ENCODE measurements around the gene MYMK.

Gene MYMK

DNA sequence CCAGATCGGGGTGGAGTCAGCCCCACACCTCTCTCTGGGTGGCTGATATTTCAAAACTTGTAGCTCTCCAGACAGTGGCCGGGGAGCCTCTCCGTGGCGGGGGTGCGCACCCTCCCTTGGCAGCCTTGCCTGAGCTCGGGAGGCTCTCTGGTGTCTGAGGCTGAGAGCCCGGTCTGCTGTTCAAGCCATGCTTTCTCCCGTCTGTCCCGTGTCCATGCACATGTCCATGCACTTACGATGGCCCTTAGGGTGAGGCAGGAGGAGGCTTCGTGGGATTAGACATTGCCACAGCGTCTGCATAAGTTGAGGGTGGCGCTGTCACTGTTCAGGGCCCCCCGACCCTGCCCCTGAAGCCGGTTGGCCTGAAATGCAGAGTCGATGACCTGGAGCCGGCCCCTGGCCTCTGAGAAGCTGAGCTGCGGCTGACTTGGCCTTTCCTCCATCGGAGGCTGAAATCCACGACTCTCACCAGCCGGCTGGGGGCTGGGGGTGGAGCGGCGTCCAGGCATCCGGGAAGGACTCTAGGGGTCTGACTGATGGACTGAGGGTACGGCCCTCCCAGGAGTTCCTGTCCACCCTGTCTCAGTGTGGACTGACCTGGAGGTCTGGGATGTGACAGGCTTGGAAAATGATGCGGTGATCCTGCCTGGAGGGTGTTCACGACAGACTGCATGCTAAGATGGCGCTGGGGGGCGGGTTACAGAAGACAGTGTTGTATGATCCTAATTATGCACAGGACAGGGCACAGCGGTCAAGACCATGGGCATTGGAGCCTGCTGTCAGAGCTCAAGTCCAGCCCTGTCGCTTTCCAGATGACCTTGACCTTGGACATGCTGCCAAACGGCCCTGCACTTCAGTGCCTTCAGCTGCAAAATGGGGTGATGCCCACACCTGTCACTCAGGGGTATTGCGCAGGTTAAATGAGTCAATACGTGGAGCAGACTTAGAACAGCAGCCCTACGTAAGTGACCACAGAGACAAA lies 27.6 kb downstream of the MYMK start:
- no peak for DNase-seq

DNA sequence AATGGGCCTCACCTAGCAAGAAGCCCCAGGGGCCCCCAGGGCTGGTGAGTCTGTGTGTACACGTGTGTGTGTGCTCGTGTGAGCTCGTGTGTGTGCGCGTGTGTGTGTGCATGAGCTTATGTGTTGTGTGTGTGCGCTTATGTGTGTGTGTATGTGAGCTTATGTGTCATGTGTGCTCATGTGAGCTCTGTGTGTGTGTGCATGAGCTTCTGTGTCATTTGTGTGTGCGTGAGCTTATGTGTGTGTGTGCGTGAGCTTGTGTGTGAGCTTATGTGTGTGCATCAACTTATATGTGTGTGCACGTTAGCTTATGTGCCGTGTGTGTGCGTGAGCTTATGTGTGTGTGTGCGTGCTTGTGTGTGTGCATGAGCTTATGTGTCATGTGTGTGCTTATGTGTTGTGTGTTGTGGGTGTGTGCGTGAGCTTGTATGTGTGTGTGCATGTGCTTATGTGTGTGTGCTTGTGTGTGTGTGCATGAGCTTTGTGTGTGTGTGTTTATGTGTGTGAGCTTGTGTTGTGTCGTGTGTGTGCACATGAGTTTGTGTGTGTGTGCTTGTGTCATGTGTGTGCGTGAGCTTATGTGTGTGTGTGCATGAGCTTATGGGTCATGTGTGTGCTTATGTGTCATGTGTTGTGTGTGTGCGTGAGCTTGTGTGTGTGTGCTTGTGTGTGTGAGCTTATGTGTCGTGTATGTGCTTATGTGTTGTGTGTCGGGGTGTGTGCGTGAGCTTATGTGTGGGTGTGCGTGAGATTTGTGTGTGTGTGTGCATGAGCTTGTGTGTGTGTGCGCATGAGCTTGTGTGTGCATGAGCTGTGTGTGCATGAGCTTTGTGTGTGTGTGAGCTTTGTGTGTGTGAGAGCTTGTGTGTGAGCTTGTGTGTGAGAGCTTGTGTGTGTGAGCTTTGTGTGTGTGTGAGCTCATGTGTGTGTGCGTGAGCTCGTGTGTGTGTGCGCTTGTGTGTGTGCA lies 29.1 kb downstream of the MYMK start:
- no peak for DNase-seq

DNA sequence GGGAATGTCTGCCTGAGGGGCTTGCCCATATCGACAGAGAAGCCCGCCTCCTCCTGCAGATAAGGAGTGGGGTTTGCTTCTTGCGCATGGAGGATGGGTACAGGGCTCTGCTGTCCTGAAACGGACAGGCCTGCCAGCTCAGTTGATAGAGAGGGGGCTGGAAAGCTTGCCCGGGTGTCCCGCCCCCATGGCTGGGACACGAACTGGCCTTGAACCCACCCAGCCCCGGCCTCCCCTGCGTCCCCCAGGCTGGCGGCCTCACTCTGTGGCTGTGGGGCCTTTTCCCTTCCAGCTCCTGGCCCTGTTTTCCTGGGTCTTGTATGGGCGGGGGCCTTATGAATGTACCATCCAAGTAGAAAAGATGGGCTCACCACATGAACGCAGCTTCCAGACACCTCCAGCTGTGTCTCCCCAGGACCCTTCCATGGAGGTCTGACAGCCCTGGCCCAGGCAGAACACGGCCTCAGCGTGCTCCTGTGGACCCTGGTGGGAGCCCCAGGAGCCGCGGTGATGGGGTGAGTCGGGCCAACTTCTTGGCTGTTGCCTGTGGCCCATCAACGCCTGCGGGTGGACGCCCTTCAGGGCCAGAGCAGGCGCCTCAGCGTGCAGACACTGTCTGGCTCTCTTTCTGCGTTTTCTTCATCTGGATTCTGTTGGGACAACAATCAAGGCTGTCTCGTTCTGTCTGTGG lies 30.0 kb downstream of the MYMK start:
- DNase-seq = no peak

DNA sequence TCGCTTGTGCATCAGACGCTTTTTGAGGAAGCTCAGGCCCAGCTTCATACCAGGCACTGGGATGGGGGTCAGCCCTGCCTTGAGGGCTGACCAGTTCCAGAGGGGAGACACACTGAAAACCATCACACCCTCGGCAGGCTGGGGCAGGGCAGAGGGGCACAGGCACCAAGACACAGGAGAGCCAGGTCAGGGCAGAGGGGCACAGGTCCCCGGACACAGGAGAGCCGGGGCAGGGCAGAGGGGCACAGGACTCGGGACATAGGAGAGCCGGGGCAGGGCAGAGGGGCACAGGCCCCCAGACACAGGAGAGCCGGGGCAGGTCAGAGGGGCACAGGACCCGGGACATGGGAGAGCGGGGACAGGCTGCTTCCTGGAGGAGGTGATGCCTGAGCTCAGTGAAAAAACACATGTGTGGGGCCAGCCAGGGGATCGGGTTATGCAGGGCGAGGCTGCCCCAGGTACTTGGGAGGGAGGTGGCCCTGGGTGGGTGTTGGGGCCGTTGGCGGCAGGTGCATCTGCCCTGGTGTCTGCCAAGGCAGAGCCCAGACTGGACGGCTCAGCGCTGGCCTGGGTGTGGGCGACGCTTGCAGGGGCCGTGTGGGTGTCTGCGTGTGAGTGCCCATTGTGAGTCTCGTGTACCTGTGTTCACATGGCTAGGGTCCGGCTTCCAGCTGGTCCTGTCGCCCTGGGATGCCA lies 30.8 kb downstream of the MYMK start:
- no peak for DNase-seq

DNA sequence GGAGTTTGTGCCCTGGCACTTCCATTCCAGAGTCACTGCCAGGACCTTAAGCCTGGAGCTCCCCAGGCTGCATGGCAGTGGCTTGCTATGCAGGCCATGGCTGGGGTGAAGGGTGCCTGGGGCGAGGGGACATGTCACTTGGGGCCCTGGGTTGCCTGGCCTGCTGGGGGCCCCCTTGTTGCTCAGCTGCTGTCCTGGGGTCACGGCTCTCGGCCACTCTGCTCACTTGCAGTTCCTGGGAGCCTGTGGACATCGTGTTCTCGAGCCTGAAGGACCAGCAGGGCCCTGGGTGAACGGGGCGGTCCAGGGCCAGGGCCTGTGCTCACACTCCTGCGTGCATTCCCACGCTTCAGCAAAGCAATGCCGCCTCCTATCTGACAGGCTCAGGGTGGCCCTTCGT lies 31.3 kb downstream of the MYMK start:
- DNase-seq = no peak

DNA sequence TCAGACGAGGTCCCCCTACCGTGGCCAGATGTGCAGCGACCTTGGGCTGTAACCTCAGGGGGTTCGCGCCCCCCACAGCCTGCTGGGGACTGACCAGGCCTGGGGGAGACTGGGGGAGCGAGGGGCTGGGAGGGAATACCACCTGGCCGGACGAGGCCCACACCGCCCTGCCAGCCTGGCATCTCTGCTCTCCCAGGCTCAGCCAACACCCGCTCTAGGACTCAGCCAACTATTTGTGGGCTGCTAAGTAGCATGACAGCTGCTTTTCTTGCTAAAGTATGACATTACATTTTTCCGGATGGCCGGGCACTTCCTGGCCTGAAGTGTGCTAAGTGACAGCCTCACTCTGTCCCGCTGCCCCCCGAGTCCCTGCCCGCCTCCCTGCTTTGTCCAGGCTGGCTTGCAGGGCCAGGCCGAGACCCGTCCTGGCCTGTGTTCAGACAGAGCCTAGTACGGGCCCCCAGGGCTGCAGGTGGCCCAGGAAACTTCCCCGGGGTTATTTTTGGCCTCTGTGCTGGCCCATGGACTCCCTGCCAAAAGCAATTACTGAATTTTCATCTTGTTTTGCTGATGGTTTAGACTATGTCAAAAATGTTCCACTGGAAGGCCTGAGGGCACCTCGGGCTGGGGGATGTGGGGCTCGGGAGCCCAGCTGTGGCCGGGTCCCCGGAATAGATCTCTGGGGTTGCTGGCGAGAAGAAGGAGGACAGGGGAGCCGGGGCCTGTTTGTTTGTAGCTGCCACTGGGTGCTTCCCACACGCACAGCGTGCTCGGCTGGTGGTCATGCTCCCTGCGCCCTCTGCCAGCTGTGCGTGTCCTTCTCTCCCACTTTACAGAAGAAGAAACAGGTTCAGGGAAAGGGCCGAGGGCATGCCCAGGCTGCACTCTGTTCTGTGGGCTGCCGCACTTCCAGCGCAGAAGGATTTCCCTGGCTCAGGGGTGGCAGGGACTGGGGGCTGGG lies 32.4 kb downstream of the MYMK start:
- DNase-seq = no peak

DNA sequence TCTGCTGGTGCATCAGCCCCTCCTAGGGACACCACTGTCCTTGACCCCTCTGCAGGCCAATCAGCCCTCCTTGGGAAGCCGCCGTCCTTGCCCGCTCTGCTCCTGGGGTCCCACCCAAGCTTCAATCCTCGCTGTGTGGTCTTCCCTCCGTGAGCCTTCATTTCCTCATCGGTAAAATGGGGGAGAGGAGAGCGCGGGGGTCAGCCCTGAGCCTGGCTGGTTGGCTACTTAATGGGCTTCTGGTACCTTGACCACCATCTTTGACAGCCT lies 33.2 kb downstream of the MYMK start:
- DNase-seq = no peak

DNA sequence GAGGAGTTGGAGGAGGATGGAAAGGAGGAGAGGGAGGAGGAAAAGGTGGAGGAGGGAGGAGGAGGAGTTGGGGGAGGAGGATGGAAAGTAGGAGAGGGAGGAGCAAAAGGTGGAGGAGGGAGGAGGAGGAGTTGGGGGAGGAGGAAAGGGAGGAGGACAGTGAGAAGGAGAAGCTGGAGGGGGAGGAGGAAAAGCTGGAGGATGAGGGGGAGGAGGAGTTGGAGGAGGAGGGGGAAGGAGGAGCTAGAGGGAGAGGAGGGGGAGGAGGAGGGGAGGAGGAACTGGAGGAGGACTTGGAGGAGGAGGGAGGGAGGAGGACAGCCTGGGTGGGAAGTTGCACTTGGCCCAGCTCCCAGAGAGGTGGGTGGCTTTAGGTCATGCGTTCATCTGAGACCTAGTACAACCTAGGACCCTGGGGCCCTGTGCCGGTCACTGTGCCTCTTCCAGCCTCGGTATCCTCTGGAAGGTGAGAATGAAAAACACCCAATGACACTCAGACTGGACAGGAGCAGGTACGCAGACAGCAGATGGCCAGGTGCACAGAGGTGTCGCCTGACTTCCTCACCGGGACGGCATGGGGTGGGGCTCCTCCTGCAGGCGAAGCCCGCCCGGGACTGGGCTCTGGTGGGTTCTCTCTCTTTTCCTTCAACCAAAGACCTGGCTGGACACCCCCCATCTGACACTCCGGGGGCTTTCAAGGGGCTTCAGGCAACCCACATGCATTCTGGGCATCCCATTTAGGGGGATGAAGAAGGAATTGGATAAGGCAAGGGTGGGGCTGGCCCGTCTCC lies 33.7 kb downstream of the MYMK start:
- no peak for DNase-seq

DNA sequence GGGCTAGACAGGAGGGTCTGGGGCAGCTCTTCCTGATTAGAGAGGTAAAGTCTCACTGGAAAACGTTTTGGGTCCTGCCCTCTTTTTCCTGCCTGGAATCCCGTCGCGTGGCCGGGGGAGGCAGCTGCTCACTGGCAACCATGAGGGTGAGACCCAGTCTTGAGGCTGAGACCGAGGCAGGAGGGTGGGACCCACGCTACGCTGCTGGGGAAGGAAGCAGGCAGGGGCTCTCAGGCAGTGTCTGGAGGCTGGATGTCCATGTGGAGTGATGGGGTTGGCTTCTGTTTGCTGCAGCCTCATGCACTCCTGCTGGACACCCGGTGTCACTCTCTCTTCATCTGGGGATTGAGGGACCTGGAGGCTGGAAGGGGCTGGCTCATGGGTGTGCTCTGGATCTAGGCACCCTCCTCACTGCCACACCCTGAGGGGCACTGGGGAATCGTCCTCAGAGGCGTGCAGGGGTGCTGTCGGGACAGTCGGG lies 34.5 kb downstream of the MYMK start:
- no peak for DNase-seq

DNA sequence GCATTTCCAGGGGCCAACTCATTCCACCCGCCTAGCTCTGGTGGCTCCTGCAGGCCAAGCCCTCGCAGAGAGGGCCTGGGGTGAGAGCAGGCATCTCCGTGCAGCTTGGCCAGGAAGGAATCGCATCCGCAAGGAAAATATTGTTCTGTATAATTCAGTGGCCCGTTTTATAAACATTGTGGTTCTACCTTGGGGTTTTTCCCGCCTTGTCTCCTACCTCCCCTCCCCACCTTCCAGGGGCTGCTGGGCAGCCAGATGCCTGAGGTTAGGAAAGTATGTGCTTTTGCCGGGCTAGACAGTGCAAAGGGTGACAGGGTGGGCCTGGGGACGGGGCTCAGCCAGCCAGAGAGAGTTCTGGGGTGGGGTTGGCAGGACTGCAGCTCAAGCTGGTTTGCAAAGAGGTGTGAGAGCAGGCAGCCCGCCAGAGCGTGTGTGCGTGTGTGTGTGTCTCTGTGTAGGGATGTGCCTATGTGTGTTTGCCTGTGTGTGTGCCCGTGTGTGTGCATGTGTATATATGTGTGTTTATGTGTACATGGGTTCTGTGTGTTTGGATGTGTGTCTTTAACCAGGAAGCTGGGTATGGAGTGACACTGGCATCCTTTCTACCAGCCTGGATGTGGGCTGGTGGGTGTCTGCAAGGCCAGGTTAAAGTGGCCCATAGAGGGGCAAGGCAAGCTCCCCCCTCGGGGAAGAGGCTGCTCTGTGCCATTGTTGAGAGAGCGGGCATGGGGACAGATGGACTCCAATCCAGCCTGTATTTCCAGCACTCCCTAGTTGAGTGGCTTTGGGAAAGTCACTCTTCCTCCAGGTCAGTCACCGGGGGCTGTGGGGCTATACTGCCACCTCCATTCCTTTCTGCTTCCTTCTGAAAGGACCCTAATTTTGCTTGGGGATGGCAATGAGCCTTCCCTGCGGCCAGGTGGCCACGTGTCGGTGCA lies 35.2 kb downstream of the MYMK start:
- no peak for DNase-seq

DNA sequence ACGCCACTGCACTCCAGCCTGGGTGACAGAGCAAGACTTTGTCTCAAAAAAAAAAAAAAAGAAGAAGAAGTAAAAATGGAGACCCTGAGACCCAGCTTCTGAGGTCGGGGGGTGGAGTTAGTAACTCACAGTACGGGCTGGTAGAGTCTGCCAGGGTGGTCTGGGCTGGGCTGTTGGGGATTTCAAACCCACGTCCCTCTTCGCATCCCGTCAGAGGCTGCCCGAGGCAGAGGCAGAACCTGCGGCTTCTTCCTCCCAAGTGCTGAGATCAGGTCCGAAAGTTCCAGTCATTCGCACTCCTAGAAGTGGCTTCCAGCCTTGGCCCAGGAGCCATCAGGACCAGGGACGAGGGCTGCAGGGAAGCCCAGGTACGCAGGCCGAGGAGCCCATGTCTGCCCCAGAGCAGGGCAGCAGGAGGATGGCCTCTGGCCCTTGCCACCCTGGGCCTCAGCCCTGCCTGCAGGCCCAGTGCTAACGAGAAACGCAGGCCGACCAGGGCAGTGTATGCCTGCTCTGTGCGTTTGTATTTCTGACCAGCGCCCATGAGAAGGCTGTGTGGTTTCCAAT lies 36.0 kb downstream of the MYMK start:
- DNase-seq = no peak

DNA sequence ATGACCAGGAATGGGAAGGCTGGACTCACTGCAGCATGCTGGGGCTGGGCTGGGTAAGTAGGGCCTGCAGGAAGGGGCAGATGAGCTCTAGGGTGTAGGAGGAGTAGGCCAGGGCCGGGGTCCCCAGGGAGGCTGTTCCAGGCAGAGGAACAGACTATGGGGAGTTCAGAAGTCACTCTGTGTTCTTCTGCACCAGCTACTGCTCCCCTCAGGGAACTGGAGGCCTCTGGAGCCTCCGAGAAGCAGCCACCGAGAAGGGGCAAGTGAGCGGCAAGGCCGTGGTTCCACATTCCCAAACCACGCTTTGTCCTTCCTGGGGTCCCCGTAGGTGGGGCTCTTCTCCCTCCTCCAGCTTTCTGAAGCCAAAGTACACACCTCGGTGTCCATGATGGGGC lies 37.4 kb downstream of the MYMK start:
- no peak for DNase-seq

DNA sequence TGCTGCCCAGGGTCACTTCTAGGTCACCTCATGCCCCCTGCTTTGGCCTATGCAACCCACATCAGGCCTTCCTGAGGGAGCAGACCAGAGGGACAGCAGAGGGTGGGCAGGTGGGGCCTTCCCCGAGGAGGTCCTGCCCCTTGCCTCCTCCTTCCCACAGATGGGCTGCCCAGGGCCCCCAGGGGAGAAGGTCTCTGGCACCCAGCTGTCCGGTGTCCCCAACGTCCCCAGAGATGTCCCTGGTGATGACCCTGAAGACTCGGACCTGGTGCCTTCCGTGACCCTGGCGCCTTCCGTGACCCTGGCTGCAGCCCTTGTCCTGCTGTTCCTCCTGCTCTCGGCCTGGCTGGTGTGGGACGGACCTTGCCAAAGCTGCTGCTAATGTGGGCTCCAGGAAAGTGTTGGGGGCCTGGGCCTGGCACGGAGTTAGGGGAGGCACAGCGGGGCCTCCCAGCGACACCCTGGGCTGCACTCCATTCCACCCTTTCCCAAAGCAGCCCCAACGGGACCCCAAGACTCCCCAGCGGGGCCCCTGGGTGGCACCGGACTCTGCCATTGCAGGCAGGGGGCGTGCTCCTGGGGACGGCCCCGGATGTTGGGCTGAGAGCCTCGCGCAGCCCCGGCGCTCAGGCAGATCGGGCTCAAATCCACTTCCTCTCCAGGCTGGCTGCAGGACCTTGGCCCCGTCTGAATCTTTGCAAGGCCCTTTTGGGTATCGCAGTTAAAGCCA lies 39.1 kb downstream of the MYMK start:
- DNase-seq = no peak

DNA sequence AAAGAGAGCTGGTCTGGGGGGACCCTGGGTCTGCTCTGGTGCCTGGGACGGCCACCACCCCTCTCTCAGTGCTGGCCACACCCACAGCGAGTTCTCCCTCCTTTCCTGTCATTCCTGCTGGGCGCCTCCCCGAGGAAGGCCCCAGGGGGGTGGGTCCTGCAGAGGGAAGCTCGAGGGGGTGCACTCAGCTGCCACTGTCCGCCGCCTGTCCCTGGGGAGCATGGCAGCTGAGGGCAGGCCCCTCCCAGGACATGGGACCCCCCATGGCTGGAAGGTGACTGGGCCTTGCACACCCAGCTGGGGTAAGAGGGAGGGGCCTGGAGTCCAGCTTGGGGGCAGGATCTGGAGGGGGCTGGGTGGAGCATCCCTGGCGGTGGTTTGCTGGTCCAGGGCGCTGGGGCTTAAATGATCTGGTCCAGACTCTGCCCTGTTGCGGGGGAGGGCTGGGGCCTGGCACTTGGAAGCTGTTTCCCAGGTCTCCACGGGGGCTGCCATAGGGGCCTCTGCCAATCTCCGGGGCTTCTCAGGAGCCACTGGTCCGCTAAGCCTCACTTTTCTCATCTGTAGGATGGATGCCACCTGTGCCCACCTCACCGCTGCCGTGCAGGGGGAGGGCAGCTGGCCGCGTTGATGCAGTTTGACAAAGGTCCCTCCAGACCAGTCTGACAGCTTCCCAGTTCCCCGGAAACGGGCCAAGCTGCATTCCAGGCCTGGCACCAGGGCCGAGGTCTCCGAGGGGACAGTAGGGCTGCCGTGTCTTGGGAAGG lies 39.9 kb downstream of the MYMK start:
- DNase-seq = no peak

DNA sequence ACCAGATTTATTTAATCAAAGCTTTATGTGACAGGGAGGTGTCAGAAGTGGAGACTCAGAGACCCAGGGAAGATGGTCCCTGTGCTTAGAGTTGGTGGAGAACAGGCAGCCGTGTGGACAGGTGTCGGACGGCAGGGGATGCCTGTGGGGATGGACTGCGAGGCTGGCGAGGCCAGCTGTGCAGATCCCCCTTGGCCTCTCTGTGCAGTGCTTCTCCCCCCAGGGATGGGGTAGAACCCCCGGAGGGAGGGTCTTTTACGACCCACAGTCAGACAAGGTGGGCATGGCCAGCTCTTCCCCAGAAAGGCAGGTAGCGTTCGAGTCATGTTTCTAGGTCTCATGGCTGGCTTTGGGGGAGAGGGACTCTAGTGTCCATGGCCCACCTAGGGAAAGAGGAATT lies 41.1 kb downstream of the MYMK start:
- no peak for DNase-seq

DNA sequence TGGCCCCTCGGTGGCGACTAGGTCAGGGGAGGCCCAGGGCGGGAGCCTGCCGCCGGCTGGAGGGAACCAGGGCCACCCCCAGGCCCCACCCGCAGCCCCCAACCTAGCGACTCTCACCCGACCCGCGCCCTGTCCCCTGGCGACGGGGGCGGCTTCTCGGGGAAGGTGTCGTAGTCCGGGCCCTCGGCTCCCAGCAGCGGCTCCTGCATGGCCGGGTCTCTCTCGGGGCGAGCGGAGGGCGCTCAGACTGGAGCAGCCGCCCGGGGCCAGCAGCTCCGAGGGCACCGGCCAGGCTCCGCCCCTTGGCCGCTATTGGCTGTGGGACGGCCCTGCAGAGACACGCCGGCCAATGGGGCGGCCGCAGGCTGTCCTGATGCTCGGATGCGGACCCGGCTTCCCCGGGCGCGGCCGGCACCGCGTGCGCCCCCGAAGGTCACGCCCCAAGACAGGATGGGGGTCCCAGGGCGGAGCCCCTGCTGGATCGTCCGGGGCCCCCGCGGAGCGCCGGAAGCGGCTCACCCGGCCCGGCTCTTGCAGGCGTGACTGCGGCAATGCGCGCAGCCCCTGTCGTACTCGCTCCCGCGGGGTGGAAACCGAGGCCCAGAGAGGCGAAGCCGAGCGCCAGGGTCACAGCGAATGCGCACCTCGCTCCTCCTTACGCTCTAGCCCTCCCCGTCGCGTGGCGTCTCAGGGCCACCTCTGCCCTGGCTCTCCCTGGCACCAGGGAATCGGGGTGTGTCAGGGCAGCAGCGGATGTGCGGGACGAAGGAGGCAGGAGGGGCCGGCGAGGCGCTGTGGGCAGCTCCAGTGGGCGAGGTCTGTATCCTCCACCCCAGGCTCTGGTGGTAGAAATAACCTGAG lies 45.7 kb downstream of the MYMK start, which contains the start of gene SLC2A6:
TSS of gene SLC2A6 (minus strand) at position 249 of the 861 bp plus-strand sequence. CDS start at position 209, 40 bp downstream.
- DNase-seq = peak; percentile 84
